ENCODE data around the gene CLDN11. TPM values are rescaled to one million over a fixed set of nuclear protein-coding genes. Genes with fewer than 3 reads are reported as not detected.

Gene CLDN11
- total and polyA plus RNA-seq, 2 of the 8 experiments (the other 6 are each of a cell fraction or from before 2014, with no cell fraction given): 4.8 to 12.5 TPM

DNA sequence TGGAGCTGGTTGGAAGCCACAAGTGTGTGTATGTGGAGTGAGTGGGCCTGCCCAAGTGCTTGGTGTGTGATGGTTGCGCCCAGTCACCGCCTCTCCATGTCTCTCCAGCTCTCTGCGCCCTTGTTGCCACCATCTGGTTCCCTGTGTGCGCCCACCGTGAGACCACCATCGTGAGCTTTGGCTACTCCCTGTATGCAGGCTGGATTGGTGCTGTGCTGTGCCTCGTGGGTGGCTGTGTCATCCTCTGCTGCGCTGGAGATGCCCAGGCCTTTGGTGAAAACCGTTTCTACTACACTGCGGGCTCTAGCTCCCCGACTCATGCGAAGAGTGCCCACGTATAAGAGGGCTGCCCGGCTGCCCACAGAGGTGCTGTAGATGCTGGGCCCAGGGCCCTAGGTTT lies 13.7 kb downstream of the CLDN11 start:
- H3K27ac ChIP-seq (ENCODE audit: low read depth, low read length): no peak overlapping the region
- H3K23ac ChIP-seq (ENCODE audit: insufficient read length): no peak overlapping the region
- WGBS, 2 experiments (ENCODE audit: extremely low coverage in 1 of 2, insufficient coverage in 1 of 2, insufficient read length in 1 of 2, insufficient replicate concordance in 2 of 2, low coverage in 1 of 2, low lambda C conversion rate in 2 of 2, missing lambda C conversion rate in 1 of 2): 91% methylated on average over 14 of the region's 14 CpGs; no CpG with 5 or more reads in 1 of the 2 experiments
- no peak overlapping the region for H2BK20ac ChIP-seq (ENCODE audit: low read length)
- no peak overlapping the region for H3K4me2 ChIP-seq (ENCODE audit: insufficient read depth in 1 of 2, low read depth in 2 of 2, low read length in 2 of 2)
- no peak overlapping the region for H4K91ac ChIP-seq (replicated peaks; ENCODE audit: insufficient read length, low read length)
- no peak overlapping the region for H3K14ac ChIP-seq (ENCODE audit: insufficient read length)
- H3K27me3 ChIP-seq (replicated peaks in 1 of 4; ENCODE audit: control insufficient read depth in 3 of 4, extremely low read depth in 1 of 4, insufficient read depth in 3 of 4, low read length in 3 of 4): no peaks in the 10 kb centered on the region
- no peaks in the 10 kb centered on the region for H4K20me1 ChIP-seq (replicated peaks in 1 of 2; ENCODE audit: control insufficient read depth in 1 of 2, insufficient read depth in 2 of 2, low read length in 2 of 2)
- TF ChIP-seq, protein P1, sequence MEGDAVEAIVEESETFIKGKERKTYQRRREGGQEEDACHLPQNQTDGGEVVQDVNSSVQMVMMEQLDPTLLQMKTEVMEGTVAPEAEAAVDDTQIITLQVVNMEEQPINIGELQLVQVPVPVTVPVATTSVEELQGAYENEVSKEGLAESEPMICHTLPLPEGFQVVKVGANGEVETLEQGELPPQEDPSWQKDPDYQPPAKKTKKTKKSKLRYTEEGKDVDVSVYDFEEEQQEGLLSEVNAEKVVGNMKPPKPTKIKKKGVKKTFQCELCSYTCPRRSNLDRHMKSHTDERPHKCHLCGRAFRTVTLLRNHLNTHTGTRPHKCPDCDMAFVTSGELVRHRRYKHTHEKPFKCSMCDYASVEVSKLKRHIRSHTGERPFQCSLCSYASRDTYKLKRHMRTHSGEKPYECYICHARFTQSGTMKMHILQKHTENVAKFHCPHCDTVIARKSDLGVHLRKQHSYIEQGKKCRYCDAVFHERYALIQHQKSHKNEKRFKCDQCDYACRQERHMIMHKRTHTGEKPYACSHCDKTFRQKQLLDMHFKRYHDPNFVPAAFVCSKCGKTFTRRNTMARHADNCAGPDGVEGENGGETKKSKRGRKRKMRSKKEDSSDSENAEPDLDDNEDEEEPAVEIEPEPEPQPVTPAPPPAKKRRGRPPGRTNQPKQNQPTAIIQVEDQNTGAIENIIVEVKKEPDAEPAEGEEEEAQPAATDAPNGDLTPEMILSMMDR (IDR thresholded peaks at IDR 0.05; ENCODE audit: control extremely low read depth in 1 of 3, insufficient read depth in 1 of 3, low read depth in 1 of 3, low read length in 3 of 3): no peak
- no peak for TF ChIP-seq GABPA (IDR thresholded peaks at IDR 0.05; ENCODE audit: borderline replicate concordance, insufficient read depth, low read length)
- no peak overlapping the region for H3K9ac ChIP-seq (replicated peaks in 1 of 4; ENCODE audit: extremely low read depth in 1 of 4, low read depth in 3 of 4, low read length in 3 of 4)
- H3K18ac ChIP-seq (ENCODE audit: extremely low read depth, low read length): no peak overlapping the region
- H2AK5ac ChIP-seq (ENCODE audit: low read depth, low read length): no peak overlapping the region
- H3K9me3 ChIP-seq (ENCODE audit: insufficient read depth in 2 of 2, low read depth in 1 of 2, low read length in 1 of 2): no peaks in the 10 kb centered on the region
- no peak overlapping the region for H2BK12ac ChIP-seq (ENCODE audit: low read depth, low read length)
- no peaks in the 10 kb centered on the region for H3K36me3 ChIP-seq (ENCODE audit: control insufficient read depth in 2 of 4, insufficient read depth in 4 of 4, low read length in 3 of 4)
- H2BK15ac ChIP-seq (ENCODE audit: low read length): no peak overlapping the region
- no peaks in the 10 kb centered on the region for H3K79me1 ChIP-seq (ENCODE audit: low read depth, low read length)
- DNase-seq (ENCODE audit: low read depth in 1 of 2, low spot score in 2 of 2) (no peak), FAIRE-seq (no peak)
- H2BK5ac ChIP-seq (ENCODE audit: low read depth, low read length): no peak overlapping the region
- no peaks in the 10 kb centered on the region for H3K23me2 ChIP-seq (ENCODE audit: low read depth, low read length)
- H4K8ac ChIP-seq (ENCODE audit: extremely low read depth, insufficient read depth, low read length): no peak overlapping the region
- no peak overlapping the region for H4K5ac ChIP-seq (ENCODE audit: insufficient read length, low read depth, low read length)
- no peak overlapping the region for H3K4ac ChIP-seq (replicated peaks; ENCODE audit: insufficient read length, low read depth, low read length)
- no peaks in the 10 kb centered on the region for H3K79me2 ChIP-seq (ENCODE audit: control insufficient read depth in 1 of 2, insufficient read depth in 2 of 2, low read length in 2 of 2)
- no peak overlapping the region for H3K56ac ChIP-seq (replicated peaks; ENCODE audit: insufficient read length, low read depth, low read length)
- no peak overlapping the region for H3K4me3 ChIP-seq (ENCODE audit: extremely low read depth in 1 of 4, insufficient read depth in 2 of 4, low read depth in 3 of 4, low read length in 4 of 4)
- ChIA-PET POLR2A (ENCODE audit: partially characterized antibody) (no interaction called here), CTCF (ENCODE audit: partially characterized antibody) (interaction anchor here (0.9 to 2.9 kb wide), 11 partner anchors 9 to 432 kb away, joined by 3 to 15 read pairs (median 4); partner anchors contain the start of gene CLDN11)
- H2AFZ ChIP-seq (ENCODE audit: low read length): no peak overlapping the region
- no peaks in the 10 kb centered on the region for H3K4me1 ChIP-seq (replicated peaks in 1 of 4; ENCODE audit: control insufficient read depth in 3 of 4, insufficient read depth in 4 of 4, low read length in 3 of 4)
- H2BK120ac ChIP-seq (replicated peaks; ENCODE audit: low read depth, low read length): no peak overlapping the region

Measured in H1 (cell line).